IMR-90 (cell line): ENCODE data around the gene TEAD1. TPM values are rescaled to one million over a fixed set of nuclear protein-coding genes. Genes with fewer than 3 reads are reported as not detected.

Experiments used
- ATAC-seq: fragments of 200-7000 bp; cut with Tn5 transposase; 2 replicates; pipeline ENCODE4 v1.9.1; 2020; ENCODE audit warnings: low read depth, mild to moderate bottlenecking, moderate library complexity
- BruUV-seq: library from RNA; stranded (reverse); fragments of 400-500 nt; replicated peaks from 2 replicates; lab custom pipeline; 2021; lab: Mats Ljungman, UMichigan
- CTCF ChIA-PET: fragments of 300-600 bp; formaldehyde crosslinking; extraction: SDS; loops from one replicate; lab custom pipeline; 2021; ENCODE audit warnings: antibody characterized with exemption; lab: Yijun Ruan, JAX
- POLR2A ChIA-PET: fragments of 300-600 bp; sonication (Branson Sonifier 250); formaldehyde crosslinking; loops from one replicate; lab custom pipeline; 2022; ENCODE audit warnings: antibody characterized with exemption; ENCODE audit not compliant: unreplicated experiment; lab: Charles Lee
- DNase-seq: peaks from one replicate; pipeline ENCODE4 v3.0.0; 2013
- H2AFZ ChIP-seq: replicated peaks from 2 replicates; pipeline ENCODE3; 2013; ENCODE audit warnings: low read length, mild to moderate bottlenecking; ENCODE audit not compliant: poor library complexity
- H2AK5ac ChIP-seq: 2 replicates; pipeline ENCODE4 v1.6.1; 2013; ENCODE audit warnings: low read depth, low read length, inconsistent platforms
- H2AK9ac ChIP-seq: replicated peaks from 2 replicates; pipeline ENCODE3; 2013; ENCODE audit warnings: mild to moderate bottlenecking, low read depth, low read length, moderate library complexity; ENCODE audit not compliant: poor library complexity
- H2BK120ac ChIP-seq: 2 replicates; pipeline ENCODE4 v1.6.1; 2013; ENCODE audit warnings: low read depth, low read length, inconsistent platforms
- H2BK15ac ChIP-seq: 3 replicates; pipeline ENCODE4 v1.6.1; 2013; ENCODE audit warnings: low read depth, low read length, inconsistent platforms
- H2BK20ac ChIP-seq: 2 replicates; pipeline ENCODE4 v1.6.1; 2013; ENCODE audit warnings: low read depth, mild to moderate bottlenecking, inconsistent platforms, low read length, moderate library complexity
- H2BK5ac ChIP-seq: 2 replicates; pipeline ENCODE4 v1.6.1; 2013; ENCODE audit warnings: mild to moderate bottlenecking, low read depth, low read length, inconsistent platforms; ENCODE audit not compliant: poor library complexity, severe bottlenecking
- H3K14ac ChIP-seq: replicated peaks from 2 replicates; pipeline ENCODE4 v1.6.1; 2013; ENCODE audit warnings: low read depth, low read length, inconsistent platforms
- H3K18ac ChIP-seq: 2 replicates; pipeline ENCODE4 v1.6.1; 2013; ENCODE audit warnings: low read depth, low read length, control low read depth
- H3K23ac ChIP-seq: 2 replicates; pipeline ENCODE4 v1.6.1; 2013; ENCODE audit warnings: low read depth, low read length, inconsistent platforms
- H3K27ac ChIP-seq: 2 replicates; pipeline ENCODE4 v1.5.1; 2013; ENCODE audit warnings: mild to moderate bottlenecking, control low read depth, low read length; ENCODE audit not compliant: insufficient read depth
- H3K27me3 ChIP-seq: 2 replicates; pipeline ENCODE4 v1.6.1; 2013; ENCODE audit warnings: low read length; ENCODE audit not compliant: control insufficient read depth, insufficient read depth
- H3K36me3 ChIP-seq: 2 replicates; pipeline ENCODE4 v1.6.1; 2013; ENCODE audit warnings: low read length, mixed read lengths; ENCODE audit not compliant: control insufficient read depth, insufficient read depth
- H3K4ac ChIP-seq: 2 replicates; pipeline ENCODE4 v1.6.1; 2013; ENCODE audit warnings: low read depth, low read length, inconsistent platforms
- H3K4me1 ChIP-seq: 2 replicates; pipeline ENCODE4 v1.6.1; 2013; ENCODE audit warnings: low read length, mixed read lengths; ENCODE audit not compliant: control insufficient read depth, insufficient read depth
- H3K4me2 ChIP-seq: 2 replicates; pipeline ENCODE4 v1.6.1; 2013; ENCODE audit warnings: low read depth, mild to moderate bottlenecking, control low read depth, low read length, moderate library complexity
- H3K4me3 ChIP-seq: 2 replicates; pipeline ENCODE4 v1.5.1; 2013; ENCODE audit warnings: low read depth, mild to moderate bottlenecking, control low read depth, low read length, moderate library complexity; ENCODE audit not compliant: insufficient read depth
- H3K56ac ChIP-seq: 2 replicates; pipeline ENCODE4 v1.6.1; 2013; ENCODE audit warnings: low read length, inconsistent platforms; ENCODE audit not compliant: insufficient read depth; ENCODE audit errors: extremely low read depth
- H3K79me1 ChIP-seq, 2 experiments: 2 replicates each; pipeline ENCODE4 v1.6.1; 2013; ENCODE audit warnings: low read length in 2 of 2, inconsistent platforms in 1 of 2, low read depth in 1 of 2
- H3K9ac ChIP-seq: 2 replicates; pipeline ENCODE4 v1.6.1; 2013; ENCODE audit warnings: low read depth, low read length, control low read depth
- H3K9me1 ChIP-seq: 2 replicates; pipeline ENCODE4 v1.6.1; 2013; ENCODE audit warnings: low read length, inconsistent platforms; ENCODE audit not compliant: insufficient read depth
- H3K9me3 ChIP-seq: 2 replicates; pipeline ENCODE4 v1.6.1; 2013; ENCODE audit warnings: low read length; ENCODE audit not compliant: control insufficient read depth, insufficient read depth
- H4K20me1 ChIP-seq: 2 replicates; pipeline ENCODE4 v1.6.1; 2013; ENCODE audit warnings: low read length, inconsistent platforms; ENCODE audit not compliant: insufficient read depth
- H4K5ac ChIP-seq: 2 replicates; pipeline ENCODE4 v1.6.1; 2013; ENCODE audit warnings: mild to moderate bottlenecking, low read depth, low read length, control low read depth
- H4K8ac ChIP-seq, 2 experiments: 2 replicates each; pipeline ENCODE4 v1.6.1; 2013; ENCODE audit warnings: low read depth in 2 of 2, low read length in 2 of 2, control low read depth in 1 of 2, inconsistent platforms in 1 of 2
- H4K91ac ChIP-seq: 2 replicates; pipeline ENCODE4 v1.6.1; 2013; ENCODE audit warnings: low read depth, low read length, inconsistent platforms; ENCODE audit not compliant: insufficient read depth
- MAFK ChIP-seq: IDR thresholded peaks from 2 replicates; pipeline ENCODE4 v1.6.1; 2012; ENCODE audit warnings: low read depth, low read length, improper control_type of control experiment
- MAZ ChIP-seq: IDR thresholded peaks from 2 replicates; pipeline ENCODE4 v1.6.1; 2012; ENCODE audit warnings: low read depth, mild to moderate bottlenecking, low read length, improper control_type of control experiment, moderate library complexity, borderline replicate concordance
- MXI1 ChIP-seq: IDR thresholded peaks from 2 replicates; pipeline ENCODE4 v1.6.1; 2012; ENCODE audit warnings: low read depth, mild to moderate bottlenecking, low read length, moderate library complexity, borderline replicate concordance
- POLR2A ChIP-seq: IDR thresholded peaks from 2 replicates; pipeline ENCODE4 v1.6.1; 2012; ENCODE audit warnings: mild to moderate bottlenecking, low read depth, low read length
- RAD21 ChIP-seq: IDR thresholded peaks from 2 replicates; pipeline ENCODE4 v1.6.1; 2012; ENCODE audit warnings: low read length, improper control_type of control experiment
- SMC3 ChIP-seq: fragments of 150-350 bp; IDR thresholded peaks from 2 replicates; pipeline ENCODE4 v1.6.1; 2016; ENCODE audit warnings: low read depth, mild to moderate bottlenecking, antibody characterized with exemption, low read length, moderate library complexity
- WGBS, 2 experiments: methylation state at CpG; one replicate each; pipeline versions ENCODE4 v1.1.5 to v1.1.7; 2013; ENCODE audit warnings: missing lambda C conversion rate in 2 of 2; ENCODE audit not compliant: insufficient read length in 1 of 2; ENCODE audit errors: extremely low coverage in 2 of 2; 5-methylcytosine and 5-hydroxymethylcytosine counted together
- dilution Hi-C: fragments of 300-500 bp; cut with HindIII; formaldehyde crosslinking; loops from one replicate; pipeline ENCODE4 v1.14.3; 2018; ENCODE audit warnings: low sequenced_read_pairs; ENCODE audit not compliant: unreplicated experiment
- in situ Hi-C: fragments of 300-500 bp; cut with MboI; formaldehyde crosslinking; loops from 3 replicates; pipeline ENCODE4 v1.14.3; 2019; ENCODE audit warnings: low sequenced_read_pairs, inconsistent platforms, mixed read lengths
- intact Hi-C: fragments of 100-400 bp; cut with micrococcal nuclease; formaldehyde crosslinking; loops from 2 replicates; pipeline ENCODE4 v1.10.0; 2022
- polyA plus RNA-seq, 3 experiments: library from polyadenylated mRNA; depleted of rRNA; stranded (reverse); fragments of >200 nt; gene quantifications; 2 replicates each; pipeline ENCODE4 v1.2.3, GENCODE V29; 2012; ENCODE audit warnings: low replicate concordance in 1 of 3
- total RNA-seq: library from RNA; depleted of rRNA; stranded (reverse); fragments of >200 nt; gene quantifications from 2 replicates; pipeline ENCODE4 v1.2.3, GENCODE V29; 2012
- TF ChIP-seq, protein P1 (sequence below): conservative IDR thresholded peaks from 2 replicates; pipeline ENCODE4 v1.5.1; 2012; ENCODE audit warnings: mild to moderate bottlenecking, low read depth, low read length, improper control_type of control experiment

Gene TEAD1
- total and polyA plus RNA-seq, 2 of the 4 experiments (the other 2 are of a cell fraction) = 51.8 to 69.2 TPM

DNA sequence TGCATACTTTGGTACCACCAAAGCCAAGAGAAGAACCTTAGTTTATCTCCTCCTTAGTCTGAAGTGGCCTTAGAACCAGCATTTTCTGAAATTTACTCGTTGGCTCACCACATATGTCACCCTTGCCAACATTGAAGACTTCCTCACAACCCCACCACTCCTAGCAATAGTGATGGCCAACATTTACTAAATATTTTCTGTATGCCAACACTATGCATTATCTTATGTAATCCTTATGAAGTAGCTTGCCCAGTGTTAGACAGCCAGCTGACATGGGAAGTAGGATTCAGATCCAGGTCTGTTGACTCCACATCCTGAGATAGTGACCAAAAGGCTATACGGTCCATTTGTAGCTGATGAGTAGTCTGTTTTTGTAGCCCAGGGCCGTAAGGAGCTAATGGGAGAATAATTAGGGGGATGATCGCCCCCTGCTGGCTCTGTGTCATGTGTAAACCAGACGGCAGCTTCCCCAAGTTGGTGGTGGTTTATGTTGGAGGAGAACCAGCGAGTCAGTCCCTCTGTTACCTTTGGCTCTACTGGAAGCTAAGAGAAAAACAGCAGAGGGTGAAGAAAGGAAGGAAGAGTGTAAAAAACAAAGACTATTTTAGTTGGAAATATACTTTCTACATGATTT lies 214.4 kb downstream of the TEAD1 start:
- H2AFZ ChIP-seq = no peak overlapping the region
- H4K5ac ChIP-seq = peak overlapping the region; percentile 65; the same call in 1 of the 2 replicates
- H2BK120ac ChIP-seq = no peak overlapping the region
- no peak overlapping the region for H4K91ac ChIP-seq
- no TSS peak for BruUV-seq
- no peak overlapping the region; the same call in 1 of the 2 replicates for H2BK20ac ChIP-seq
- peaks cover 27 to 77% of the 10 kb centered on the region in 2 experiments for H3K79me1 ChIP-seq
- DNase-seq (peak; percentile 90), ATAC-seq (peak; percentile 75)
- WGBS, 2 experiments = 15% methylated on average over 4 of the region's 6 CpGs; no CpG with 5 or more reads in 1 of the 2 experiments
- H3K4me3 ChIP-seq = no peak overlapping the region
- ChIA-PET POLR2A (no interaction called here), CTCF (interaction anchor here (0.7 to 3.1 kb wide), 19 partner anchors 9 to 600 kb away, joined by 3 to 19 read pairs (median 4); no protein-coding TSS in a partner anchor)
- no peaks in the 10 kb centered on the region for H3K9me3 ChIP-seq
- intact Hi-C loops (loop anchor here (2.0 kb wide), 1 partner anchor 212 kb away; no protein-coding TSS in a partner anchor), in situ Hi-C loops (loop anchor here (5.0 to 10.0 kb wide), 2 partner anchors 211 to 564 kb away; no protein-coding TSS in a partner anchor), dilution Hi-C loops (loop anchor here (25.0 kb wide), 1 partner anchor 201 kb away; no protein-coding TSS in a partner anchor)
- peaks cover 32% of the 10 kb centered on the region for H3K36me3 ChIP-seq
- no peak for TF ChIP-seq MAFK
- TF ChIP-seq RAD21 = peak; percentile 81
- TF ChIP-seq POLR2A = 0 out of 2 replicates have a peak, but pooled peaks have one; percentile 22
- peak; percentile 81 for TF ChIP-seq SMC3
- TF ChIP-seq, protein P1, sequence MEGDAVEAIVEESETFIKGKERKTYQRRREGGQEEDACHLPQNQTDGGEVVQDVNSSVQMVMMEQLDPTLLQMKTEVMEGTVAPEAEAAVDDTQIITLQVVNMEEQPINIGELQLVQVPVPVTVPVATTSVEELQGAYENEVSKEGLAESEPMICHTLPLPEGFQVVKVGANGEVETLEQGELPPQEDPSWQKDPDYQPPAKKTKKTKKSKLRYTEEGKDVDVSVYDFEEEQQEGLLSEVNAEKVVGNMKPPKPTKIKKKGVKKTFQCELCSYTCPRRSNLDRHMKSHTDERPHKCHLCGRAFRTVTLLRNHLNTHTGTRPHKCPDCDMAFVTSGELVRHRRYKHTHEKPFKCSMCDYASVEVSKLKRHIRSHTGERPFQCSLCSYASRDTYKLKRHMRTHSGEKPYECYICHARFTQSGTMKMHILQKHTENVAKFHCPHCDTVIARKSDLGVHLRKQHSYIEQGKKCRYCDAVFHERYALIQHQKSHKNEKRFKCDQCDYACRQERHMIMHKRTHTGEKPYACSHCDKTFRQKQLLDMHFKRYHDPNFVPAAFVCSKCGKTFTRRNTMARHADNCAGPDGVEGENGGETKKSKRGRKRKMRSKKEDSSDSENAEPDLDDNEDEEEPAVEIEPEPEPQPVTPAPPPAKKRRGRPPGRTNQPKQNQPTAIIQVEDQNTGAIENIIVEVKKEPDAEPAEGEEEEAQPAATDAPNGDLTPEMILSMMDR = peak; percentile 83
- TF ChIP-seq MXI1 = no peak
- 0 out of 2 replicates have a peak, but pooled peaks have one; percentile 12 for TF ChIP-seq MAZ
- H3K23ac ChIP-seq = no peak overlapping the region; the same call in 1 of the 2 replicates
- H4K20me1 ChIP-seq = peaks cover 18% of the 10 kb centered on the region; the same call in 1 of the 2 replicates
- peaks cover 22% of the 10 kb centered on the region for H3K4me1 ChIP-seq
- H2AK5ac ChIP-seq = no peak overlapping the region; the same call in 1 of the 2 replicates
- peak overlapping the region; percentile 15; the same call in 1 of the 2 replicates for H3K4ac ChIP-seq
- no peak overlapping the region for H3K56ac ChIP-seq
- H3K14ac ChIP-seq = no peak overlapping the region; the same call in none of the 2 replicates
- H3K4me2 ChIP-seq = no peak overlapping the region
- peak overlapping the region; percentile 9; the same call in 1 of the 2 replicates for H3K9ac ChIP-seq
- H3K27me3 ChIP-seq = no peaks in the 10 kb centered on the region
- H4K8ac ChIP-seq = peak overlapping the region in 1 of 2 experiments; percentile 47; a peak in 1 of 4 replicates
- peak overlapping the region; percentile 35; the same call in 1 of the 2 replicates for H3K18ac ChIP-seq
- H2BK5ac ChIP-seq = peak overlapping the region; percentile 43
- H3K9me1 ChIP-seq = peaks cover 17% of the 10 kb centered on the region
- H3K27ac ChIP-seq = peak overlapping the region; percentile 60; the same call in 1 of the 2 replicates
- no peak overlapping the region for H2AK9ac ChIP-seq
- H2BK15ac ChIP-seq = no peak overlapping the region; the same call in 2 of the 3 replicates
